Right hindlimb (tissue), 1 donor: ENCODE measurements around the gene RNF169.
"Not testable (repeated sequence)": the region's sequence is repeated elsewhere in the genome, so short reads cannot be mapped to it uniquely, and the experiment has no call there.

Experiments
- DNase-seq: peaks from one replicate; pipeline ENCODE4 v3.0.0-alpha.2; 2018

The RNF169 gene

GRCh38 chr11:74824285-74824982 lies 75.8 kb downstream of the RNF169 start:
- DNase-seq: no peak

- not testable (repeated sequence) for DNase-seq
These were observed 76.9 kb downstream of the RNF169 start for GRCh38 chr11:74825596-74825995.

GRCh38 chr11:74826901-74827300 lies 78.3 kb downstream of the RNF169 start:
- DNase-seq: no peak

GRCh38 chr11:74837191-74837590 lies 88.5 kb downstream of the RNF169 start:
- DNase-seq: no peak

GRCh38 chr11:74838188-74838587 lies 89.5 kb downstream of the RNF169 start:
- no peak for DNase-seq

GRCh38 chr11:74839446-74839845 lies 90.8 kb downstream of the RNF169 start:
- no peak for DNase-seq

GRCh38 chr11:74839971-74840370 lies 91.3 kb downstream of the RNF169 start:
- DNase-seq: no peak

- DNase-seq: no peak
These were observed 91.8 kb downstream of the RNF169 start for GRCh38 chr11:74840486-74840885.

- DNase-seq: no peak
These were observed 94.3 kb downstream of the RNF169 start for GRCh38 chr11:74842967-74843366.

GRCh38 chr11:74844072-74844471 lies 95.4 kb downstream of the RNF169 start:
- DNase-seq: no peak

GRCh38 chr11:74844865-74845264 lies 96.2 kb downstream of the RNF169 start:
- DNase-seq: no peak

GRCh38 chr11:74845978-74846517 lies 97.4 kb downstream of the RNF169 start:
- no peak for DNase-seq

- DNase-seq: no peak
These were observed 98.1 kb downstream of the RNF169 start for GRCh38 chr11:74846770-74847169.

GRCh38 chr11:74847395-74847794 lies 98.7 kb downstream of the RNF169 start:
- no peak for DNase-seq

GRCh38 chr11:74847895-74848294 lies 99.2 kb downstream of the RNF169 start:
- no peak for DNase-seq

GRCh38 chr11:74849525-74850391 lies 101.1 kb downstream of the RNF169 start:
- no peak for DNase-seq

GRCh38 chr11:74853223-74853622 lies 104.6 kb downstream of the RNF169 start:
- no peak for DNase-seq

- DNase-seq: no peak
These were observed 112.1 kb downstream of the RNF169 start for GRCh38 chr11:74860743-74861142.

- DNase-seq: no peak
These were observed 114.8 kb downstream of the RNF169 start for GRCh38 chr11:74863410-74863809.

GRCh38 chr11:74866557-74866956 lies 117.9 kb downstream of the RNF169 start:
- no peak for DNase-seq

- DNase-seq: no peak
These were observed 121.8 kb downstream of the RNF169 start for GRCh38 chr11:74870485-74870884.

GRCh38 chr11:74871037-74871436 lies 122.4 kb downstream of the RNF169 start:
- no peak for DNase-seq

GRCh38 chr11:74877132-74877531 lies 128.5 kb downstream of the RNF169 start:
- no peak for DNase-seq
